Sigmoid colon (tissue), 4 donors: Measurements from ENCODE around the gene ARL14EP.

Experiments used
- CTCF ChIP-seq, 4 experiments: fragments of 450-650 bp in 3 of 4; fragments of 200-600 bp in 1 of 4; IDR thresholded peaks; one replicate each; pipeline ENCODE4 v1.5.1; 2016 to 2019; ENCODE audit warnings: antibody characterized with exemption in 4 of 4, mild to moderate bottlenecking in 3 of 4, moderate library complexity in 2 of 4
- POLR2AphosphoS5 ChIP-seq, 4 donors: sonication (generic); formaldehyde crosslinking; IDR thresholded peaks; one replicate each; pipeline ENCODE4 v1.6.1; 2017; ENCODE audit warnings: antibody characterized with exemption in 4 of 4

- TF ChIP-seq POLR2AphosphoS5 (IDR thresholded peaks at IDR 0.05) (no peak), CTCF (IDR thresholded peaks at IDR 0.05) (no peak)
These were observed 27.5 kb downstream of the ARL14EP start for GRCh38 chr11:30350384-30350783.
